ENCODE measurements around the gene CHRNA4. TPM values are rescaled to one million over a fixed set of nuclear protein-coding genes. Genes with fewer than 3 reads are reported as not detected.
"Not testable (repeated sequence)": the region's sequence is repeated elsewhere in the genome, so short reads cannot be mapped to it uniquely, and the experiment has no call there.

The CHRNA4 gene
- total RNA-seq, 2 experiments from 2014 or later = not detected

- no peak for TF ChIP-seq CTCF (IDR thresholded peaks at IDR 0.05)
- ChIA-PET POLR2A (no interaction called here), CTCF (no interaction called here)
- intact Hi-C loops (cut with micrococcal nuclease) = no loop called here
- Mint-ChIP-seq H3K27ac (no peak overlapping the region), H3K4me1 (ENCODE audit: low read depth) (no peaks in the 10 kb centered on the region), H3K4me3 (no peak overlapping the region), H3K9me3 (no peaks in the 10 kb centered on the region), H3K27me3 (peaks cover 6% of the 10 kb centered on the region), H3K36me3 (ENCODE audit: low read depth) (no peaks in the 10 kb centered on the region)
- DNase-seq (no peak), ATAC-seq (no peak)
These were observed 16.4 kb downstream of the CHRNA4 start for GRCh38 chr20:63344616-63345327.

DNA sequence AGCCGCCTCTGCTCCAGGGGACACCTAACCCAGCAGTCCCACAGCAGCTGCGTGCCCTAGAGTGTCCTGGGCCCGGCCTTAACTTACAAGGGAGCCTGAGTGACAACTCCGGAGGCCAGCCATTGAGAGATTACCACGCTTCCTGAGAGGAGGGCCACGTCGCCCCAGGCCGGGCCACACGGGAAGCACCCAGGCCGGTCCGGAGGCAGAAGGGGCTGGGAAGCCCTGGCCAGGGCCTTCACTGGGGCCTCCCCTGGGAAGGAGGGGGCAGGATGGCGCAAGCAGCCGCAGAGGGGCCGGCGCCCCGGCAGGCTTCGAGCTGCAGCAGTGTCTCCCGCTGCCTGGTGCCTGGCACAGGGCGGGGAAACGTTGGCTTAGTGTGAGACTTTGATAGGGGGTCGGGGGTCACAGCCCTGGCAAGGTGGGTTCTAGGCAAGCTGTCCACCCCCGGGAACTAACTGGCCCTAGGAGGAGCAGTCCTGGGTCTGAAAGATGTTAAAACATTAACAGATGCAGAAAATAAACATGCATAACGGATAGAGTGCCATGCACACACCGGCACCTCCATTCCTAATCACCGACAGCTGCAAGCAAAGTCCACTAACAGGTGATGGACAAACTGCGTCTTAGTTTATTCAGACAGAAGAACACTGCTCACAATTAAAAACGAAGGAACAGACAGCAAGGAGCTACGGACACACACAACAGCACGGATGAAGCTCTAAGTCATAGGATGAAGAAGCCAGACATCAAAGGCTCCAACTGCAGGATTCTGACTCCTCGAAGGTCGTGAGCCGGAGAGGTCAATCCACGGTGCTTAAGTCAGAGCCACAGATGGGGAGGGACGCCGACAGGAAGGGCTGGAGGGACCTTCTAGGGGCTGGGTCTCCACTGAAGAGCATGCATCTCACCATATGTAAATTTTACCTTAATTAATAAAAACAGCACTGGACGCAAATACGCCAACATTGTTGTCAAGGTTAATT lies 17.4 kb downstream of the CHRNA4 start:
- ChIA-PET POLR2A (no interaction called here), CTCF (no interaction called here)
- H3K4me1 Mint-ChIP-seq (ENCODE audit: low read depth) = no peaks in the 10 kb centered on the region
- H3K36me3 Mint-ChIP-seq (ENCODE audit: low read depth) = no peaks in the 10 kb centered on the region
- no peak for TF ChIP-seq CTCF (IDR thresholded peaks at IDR 0.05)
- peaks cover 10% of the 10 kb centered on the region for H3K27me3 Mint-ChIP-seq
- H3K9me3 Mint-ChIP-seq = no peaks in the 10 kb centered on the region
- no peak overlapping the region for H3K27ac Mint-ChIP-seq
- ATAC-seq = no peak
- DNase-seq = no peak
- H3K4me3 Mint-ChIP-seq = no peak overlapping the region
- intact Hi-C loops (cut with micrococcal nuclease) = no loop called here

DNA sequence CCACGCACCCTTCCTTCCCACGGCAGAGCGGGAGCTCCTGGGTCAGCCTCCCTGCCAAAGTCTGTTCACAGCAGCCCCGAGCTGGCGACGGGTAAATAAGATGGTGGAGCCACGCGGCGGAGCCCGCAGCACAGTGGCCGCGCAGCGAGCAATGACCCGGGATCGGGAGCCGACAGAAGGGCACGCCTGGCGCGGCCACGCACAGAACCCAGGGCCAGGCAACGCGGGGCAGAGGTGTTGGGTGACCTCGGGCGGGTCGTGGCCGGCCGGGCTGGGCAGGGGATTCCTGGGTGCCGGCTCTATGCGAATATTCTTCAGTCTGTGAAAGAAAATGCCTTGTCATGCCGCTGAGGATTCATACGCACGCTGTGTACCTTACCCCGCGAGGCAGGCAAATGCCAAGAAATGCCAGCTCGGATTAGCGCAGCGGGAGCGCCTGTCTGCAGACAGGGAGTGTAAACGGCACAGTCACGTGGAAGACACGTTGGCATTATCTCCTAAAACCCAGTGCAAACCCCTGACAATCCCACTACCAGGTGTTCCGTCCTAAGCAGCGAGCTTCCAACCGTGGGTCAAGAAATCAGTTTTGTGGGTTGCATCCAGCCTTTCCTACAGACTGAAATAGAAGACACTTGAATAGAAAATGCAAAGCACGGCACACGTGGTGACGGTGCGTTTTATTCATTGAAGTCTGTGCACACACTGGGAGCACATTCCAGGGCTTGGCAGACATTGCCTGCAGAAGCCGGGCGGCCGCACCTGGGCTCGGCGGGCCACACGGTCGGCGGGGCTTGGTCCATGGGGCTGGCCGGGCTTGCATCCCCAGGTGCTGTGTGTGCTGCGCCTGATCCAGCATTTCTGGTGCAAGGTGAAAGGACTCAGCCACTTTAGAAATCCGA lies 18.3 kb downstream of the CHRNA4 start:
- H3K4me1 Mint-ChIP-seq (ENCODE audit: low read depth) = no peaks in the 10 kb centered on the region
- no peak for TF ChIP-seq CTCF (IDR thresholded peaks at IDR 0.05)
- no peak for DNase-seq
- POLR2A ChIA-PET = no interaction called here
- ATAC-seq = no peak
- no peak overlapping the region for H3K27ac Mint-ChIP-seq
- no peak overlapping the region for H3K4me3 Mint-ChIP-seq
- no peaks in the 10 kb centered on the region for H3K36me3 Mint-ChIP-seq (ENCODE audit: low read depth)
- no peaks in the 10 kb centered on the region for H3K9me3 Mint-ChIP-seq
- intact Hi-C loops (cut with micrococcal nuclease) = no loop called here
- H3K27me3 Mint-ChIP-seq = peaks cover 16% of the 10 kb centered on the region
- CTCF ChIA-PET = no interaction called here

DNA sequence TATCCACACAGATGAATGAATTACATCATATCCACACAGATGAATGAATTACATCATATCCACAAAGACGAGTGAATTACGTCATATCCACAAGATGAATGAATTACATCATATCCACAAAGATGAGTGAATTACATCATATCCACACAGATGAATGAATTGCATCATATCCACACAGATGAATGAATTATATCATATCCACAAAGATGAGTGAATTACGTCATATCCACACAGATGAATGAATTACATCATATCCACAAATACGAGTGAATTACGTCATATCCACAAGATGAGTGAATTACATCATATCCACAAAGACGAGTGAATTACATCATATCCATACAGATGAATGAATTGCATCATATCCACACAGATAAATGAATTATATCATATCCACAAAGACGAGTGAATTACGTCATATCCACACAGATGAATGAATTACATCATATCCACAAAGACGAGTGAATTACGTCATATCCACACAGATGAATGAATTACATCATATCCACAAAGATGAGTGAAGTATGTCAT lies 20.9 kb downstream of the CHRNA4 start:
- peaks cover 28% of the 10 kb centered on the region for H3K27me3 Mint-ChIP-seq
- H3K36me3 Mint-ChIP-seq (ENCODE audit: low read depth); intact Hi-C loops (cut with micrococcal nuclease); H3K4me3 Mint-ChIP-seq; POLR2A ChIA-PET; H3K9me3 Mint-ChIP-seq; H3K4me1 Mint-ChIP-seq (ENCODE audit: low read depth); DNase-seq; ATAC-seq; CTCF ChIA-PET; H3K27ac Mint-ChIP-seq: not testable (repeated sequence)

- ATAC-seq; H3K9me3 Mint-ChIP-seq; H3K36me3 Mint-ChIP-seq (ENCODE audit: low read depth); CTCF ChIA-PET; H3K27ac Mint-ChIP-seq; POLR2A ChIA-PET; H3K4me1 Mint-ChIP-seq (ENCODE audit: low read depth); DNase-seq; H3K4me3 Mint-ChIP-seq; intact Hi-C loops (cut with micrococcal nuclease): not testable (repeated sequence)
- H3K27me3 Mint-ChIP-seq = peaks cover 28% of the 10 kb centered on the region
These were observed 21.7 kb downstream of the CHRNA4 start for GRCh38 chr20:63339154-63340094.
